BJ (cell line): ENCODE results near the gene ENSA. TPM values are rescaled to one million over a fixed set of nuclear protein-coding genes. Genes with fewer than 3 reads are reported as not detected.
"Not testable (repeated sequence)": the region's sequence is repeated elsewhere in the genome, so short reads cannot be mapped to it uniquely, and the experiment has no call there.

Source experiments
- CTCF ChIA-PET: fragments of 350-600 bp; formaldehyde crosslinking; extraction: SDS; loops from one replicate; lab custom pipeline; 2021; ENCODE audit warnings: antibody characterized with exemption, inconsistent platforms; lab: Yijun Ruan, JAX
- POLR2A ChIA-PET: fragments of 300-600 bp; sonication (Branson Sonifier 250); formaldehyde crosslinking; extraction: SDS; loops from one replicate; lab custom pipeline; 2021; ENCODE audit warnings: antibody characterized with exemption; lab: Charles Lee
- DNase-seq: peaks from one replicate; pipeline ENCODE4 v3.0.0-alpha.2; 2011; ENCODE audit warnings: low read depth
- H3K27me3 ChIP-seq: 2 replicates; pipeline ENCODE4 v1.6.0; 2011; ENCODE audit warnings: low read length; ENCODE audit not compliant: control insufficient read depth, insufficient read depth
- H3K36me3 ChIP-seq: 2 replicates; pipeline ENCODE4 v1.5.1; 2011; ENCODE audit warnings: low read length; ENCODE audit not compliant: control insufficient read depth, insufficient read depth
- H3K4me3 ChIP-seq: 2 replicates; pipeline ENCODE4 v1.5.1; 2011; ENCODE audit warnings: low read depth, mild to moderate bottlenecking, control low read depth, low read length
- polyA plus RNA-seq: library from polyadenylated mRNA; depleted of rRNA; stranded (reverse); fragments of >200 nt; gene quantifications from 2 replicates; pipeline ENCODE4 v1.2.3, GENCODE V29; 2011
- TF ChIP-seq, protein P1 (sequence below): IDR thresholded peaks from 2 replicates; pipeline ENCODE4 v1.5.1; 2011; ENCODE audit warnings: low read depth, mild to moderate bottlenecking, control low read depth, inconsistent platforms, low read length, moderate library complexity; ENCODE audit not compliant: insufficient read depth

Gene ENSA
- polyA plus RNA-seq, 1 experiment: 47.2 TPM

DNA sequence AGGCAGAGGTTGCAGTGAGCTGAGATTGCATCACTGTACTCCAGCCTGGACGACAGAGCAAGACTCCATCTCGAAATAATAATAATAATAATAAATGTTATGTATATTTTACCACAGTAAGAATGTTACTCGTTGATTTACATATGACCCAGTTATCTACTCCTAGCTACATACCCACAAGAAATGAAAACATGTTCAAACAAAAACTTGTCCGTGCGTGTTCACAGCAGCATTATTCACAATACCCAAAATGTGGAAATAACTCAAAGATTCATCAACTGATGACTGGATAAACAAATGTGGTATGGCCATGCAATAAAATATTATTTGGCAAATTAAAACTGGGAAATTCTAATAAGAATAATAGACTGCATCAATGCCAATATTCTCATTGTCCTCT, 31.7 kb upstream of the ENSA start:
- POLR2A ChIA-PET: no interaction called here
- H3K36me3 ChIP-seq: no peaks in the 10 kb centered on the region
- TF ChIP-seq, protein P1, sequence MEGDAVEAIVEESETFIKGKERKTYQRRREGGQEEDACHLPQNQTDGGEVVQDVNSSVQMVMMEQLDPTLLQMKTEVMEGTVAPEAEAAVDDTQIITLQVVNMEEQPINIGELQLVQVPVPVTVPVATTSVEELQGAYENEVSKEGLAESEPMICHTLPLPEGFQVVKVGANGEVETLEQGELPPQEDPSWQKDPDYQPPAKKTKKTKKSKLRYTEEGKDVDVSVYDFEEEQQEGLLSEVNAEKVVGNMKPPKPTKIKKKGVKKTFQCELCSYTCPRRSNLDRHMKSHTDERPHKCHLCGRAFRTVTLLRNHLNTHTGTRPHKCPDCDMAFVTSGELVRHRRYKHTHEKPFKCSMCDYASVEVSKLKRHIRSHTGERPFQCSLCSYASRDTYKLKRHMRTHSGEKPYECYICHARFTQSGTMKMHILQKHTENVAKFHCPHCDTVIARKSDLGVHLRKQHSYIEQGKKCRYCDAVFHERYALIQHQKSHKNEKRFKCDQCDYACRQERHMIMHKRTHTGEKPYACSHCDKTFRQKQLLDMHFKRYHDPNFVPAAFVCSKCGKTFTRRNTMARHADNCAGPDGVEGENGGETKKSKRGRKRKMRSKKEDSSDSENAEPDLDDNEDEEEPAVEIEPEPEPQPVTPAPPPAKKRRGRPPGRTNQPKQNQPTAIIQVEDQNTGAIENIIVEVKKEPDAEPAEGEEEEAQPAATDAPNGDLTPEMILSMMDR: no peak
- no peaks in the 10 kb centered on the region for H3K27me3 ChIP-seq
- DNase-seq: no peak
- CTCF ChIA-PET: no interaction called here
- H3K4me3 ChIP-seq: no peak overlapping the region

DNA sequence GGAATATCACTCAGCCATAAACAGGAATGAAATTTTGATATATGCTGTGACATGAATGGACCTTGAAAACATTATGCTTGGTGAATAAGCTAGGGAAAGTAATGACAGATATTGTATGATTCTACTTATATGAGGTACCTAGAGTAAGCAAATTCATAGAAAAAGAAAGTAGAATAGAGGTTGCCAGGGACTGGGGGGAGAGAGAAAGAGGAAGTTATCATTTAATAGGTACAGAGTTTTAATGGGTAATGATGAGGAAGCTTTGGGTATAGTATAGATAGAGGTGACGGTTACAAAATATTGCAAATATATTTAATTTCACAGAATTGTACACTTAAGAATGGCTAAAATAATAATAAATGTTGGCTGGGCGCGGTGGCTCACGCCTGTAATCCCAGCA, 31.2 kb upstream of the ENSA start:
- no peak for DNase-seq
- POLR2A ChIA-PET: no interaction called here
- Histone ChIP-seq H3K36me3 (no peaks in the 10 kb centered on the region), H3K4me3 (no peak overlapping the region), H3K27me3 (no peaks in the 10 kb centered on the region)
- TF ChIP-seq, protein P1: no peak
- CTCF ChIA-PET: no interaction called here

DNA sequence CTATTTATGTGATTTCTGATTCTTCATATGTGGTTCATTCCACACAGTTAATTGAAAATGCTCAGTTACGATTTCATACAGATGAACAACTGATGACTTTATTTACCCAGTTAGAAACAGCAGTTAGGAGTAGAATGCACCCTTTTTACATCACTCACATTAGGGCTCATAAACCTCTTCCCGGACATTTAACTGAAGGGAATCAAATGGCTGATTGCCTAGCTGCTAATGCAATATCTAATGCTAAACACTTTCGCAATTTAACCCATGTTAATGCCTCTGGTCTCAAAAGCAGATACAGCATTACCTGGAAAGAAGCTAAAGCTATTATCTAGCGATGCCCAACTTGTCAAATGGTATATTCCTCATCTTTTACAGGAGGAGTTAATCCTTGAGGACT, 27.7 kb upstream of the ENSA start:
- H3K4me3 ChIP-seq, H3K27me3 ChIP-seq, H3K36me3 ChIP-seq, POLR2A ChIA-PET, DNase-seq: not testable (repeated sequence)
- CTCF ChIA-PET: interaction anchor here (0.6 kb wide), 1 partner anchor 13 kb away, joined by 4 read pairs; no protein-coding TSS in a partner anchor

GRCh38 chr1:150654635-150655034, 25.2 kb upstream of the ENSA start:
- H3K4me3 ChIP-seq, CTCF ChIA-PET, H3K36me3 ChIP-seq, H3K27me3 ChIP-seq, POLR2A ChIA-PET, DNase-seq: not testable (repeated sequence)

DNA sequence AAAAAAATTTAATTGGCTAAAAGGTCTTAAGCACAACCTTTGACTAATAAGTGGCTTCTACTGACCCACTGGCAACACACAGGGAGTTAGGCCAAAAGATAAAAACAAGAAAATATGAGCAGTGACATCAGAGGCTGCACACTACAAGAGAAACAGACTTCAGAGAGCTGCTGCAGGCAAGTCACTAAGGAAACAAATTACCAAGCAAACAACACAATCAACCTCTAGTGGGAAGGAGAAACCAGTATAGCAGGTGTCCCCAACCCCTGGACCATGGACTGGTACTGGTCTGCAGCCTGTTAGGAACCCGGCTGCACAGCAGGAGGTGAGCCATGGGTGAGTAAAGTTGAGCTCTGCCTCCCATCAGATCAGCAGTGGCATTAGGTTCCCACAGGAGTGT, 20.8 kb upstream of the ENSA start:
- TF ChIP-seq, protein P1: no peak
- ChIA-PET POLR2A (no interaction called here), CTCF (interaction anchor here (0.8 to 1.3 kb wide), 4 partner anchors 8 to 42 kb away, joined by 3 read pairs; no protein-coding TSS in a partner anchor)
- H3K4me3 ChIP-seq: no peak overlapping the region
- no peak for DNase-seq
- no peaks in the 10 kb centered on the region for H3K27me3 ChIP-seq
- H3K36me3 ChIP-seq: peaks cover 10% of the 10 kb centered on the region

DNA sequence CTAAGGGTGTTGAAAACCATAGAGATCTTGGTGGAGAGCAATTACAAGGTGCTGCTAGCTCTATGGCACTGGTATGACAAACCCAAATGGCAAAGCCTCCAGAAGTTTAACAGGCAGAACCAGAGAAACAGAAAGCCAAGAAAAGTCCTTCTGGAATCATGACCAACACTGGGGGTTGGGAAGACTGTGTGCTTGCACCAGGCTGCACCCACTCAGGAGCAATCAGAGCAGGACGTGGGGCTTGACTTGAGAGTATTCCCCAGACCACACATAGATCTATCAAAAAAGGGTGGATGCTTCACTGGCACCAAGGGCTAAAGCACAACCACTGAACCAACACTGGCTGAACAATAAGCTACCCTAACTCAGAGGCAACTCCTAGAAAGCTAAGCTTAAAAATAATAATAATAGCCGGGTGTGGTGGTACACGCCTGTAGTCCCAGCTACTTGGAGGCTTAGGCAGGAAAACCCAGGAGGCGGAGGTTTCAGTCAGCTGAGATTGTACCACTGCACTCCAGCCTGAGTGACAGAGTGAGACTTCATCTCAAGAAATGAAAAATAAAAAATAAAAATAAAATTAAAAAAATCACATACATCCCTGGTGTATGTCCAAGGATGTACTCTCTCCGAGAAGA, 20.1 kb upstream of the ENSA start:
- no peaks in the 10 kb centered on the region for H3K27me3 ChIP-seq
- ChIA-PET POLR2A (no interaction called here), CTCF (interaction anchor here (1.0 to 1.3 kb wide), 4 partner anchors 9 to 44 kb away, joined by 3 read pairs; no protein-coding TSS in a partner anchor)
- peaks cover 10% of the 10 kb centered on the region for H3K36me3 ChIP-seq
- no peak overlapping the region for H3K4me3 ChIP-seq
- TF ChIP-seq, protein P1: no peak
- DNase-seq: no peak
